ENCODE results near the gene MCM3AP. TPM values are rescaled to one million over a fixed set of nuclear protein-coding genes. Genes with fewer than 3 reads are reported as not detected.

Gene MCM3AP
- total and polyA plus RNA-seq, 9 of the 15 experiments (the other 6 are each of a cell fraction or from before 2014, with no cell fraction given): 6.5 to 179 (median 69.6) TPM

- TF ChIP-seq ZEB2 (IDR thresholded peaks at IDR 0.05) (no peak), FOXA3 (CRISPR knock-in tag; conservative IDR thresholded peaks at IDR 0.05 in 1 of 2, IDR thresholded peaks at IDR 0.05 in 1 of 2) (no peak), TRIM24 (IDR thresholded peaks at IDR 0.05) (0 out of 4 replicates have a peak, but pooled peaks of 1 of the 2 experiments have one; percentile 30), PHB2 (IDR thresholded peaks at IDR 0.05; ENCODE audit: low read depth) (no peak), NUFIP1 (IDR thresholded peaks at IDR 0.05; ENCODE audit: partially characterized antibody) (no peak), ZKSCAN3 (CRISPR knock-in tag; IDR thresholded peaks at IDR 0.05) (no peak), ELK3 (CRISPR knock-in tag; IDR thresholded peaks at IDR 0.05) (no peak), BRD4 (IDR thresholded peaks at IDR 0.05) (peak; percentile 47; the same call in 1 of the 2 replicates), BCOR (IDR thresholded peaks at IDR 0.05) (0 out of 2 replicates have a peak, but pooled peaks have one; percentile 26), NFIX (CRISPR knock-in tag; IDR thresholded peaks at IDR 0.05; ENCODE audit: low read depth) (no peak), SLC30A9 (CRISPR knock-in tag; IDR thresholded peaks at IDR 0.05) (no peak), MCM5 (IDR thresholded peaks at IDR 0.05; ENCODE audit: low read depth) (no peak), HDAC8 (tag; IDR thresholded peaks at IDR 0.05) (no peak), TAL1 (IDR thresholded peaks at IDR 0.05) (no peak), ZNF764 (CRISPR knock-in tag; IDR thresholded peaks at IDR 0.05; ENCODE audit: low read depth) (no peak), RFX7 (CRISPR knock-in tag; IDR thresholded peaks at IDR 0.05) (no peak), ZNF280A (IDR thresholded peaks at IDR 0.05; ENCODE audit: low read depth, partially characterized antibody) (no peak), NR1H2 (CRISPR knock-in tag; IDR thresholded peaks at IDR 0.05) (no peak), ZNF584 (CRISPR knock-in tag; IDR thresholded peaks at IDR 0.05; ENCODE audit: low read depth) (no peak), CTCFL (IDR thresholded peaks at IDR 0.05; ENCODE audit: borderline replicate concordance, insufficient read depth, low read depth, low read length, poor library complexity, severe bottlenecking) (peak; percentile 91), MEF2D (tag; conservative IDR thresholded peaks at IDR 0.05; ENCODE audit: low read depth) (no peak), RBM22 (IDR thresholded peaks at IDR 0.05; ENCODE audit: low read depth, low read length, poor library complexity, severe bottlenecking) (peak; percentile 30), MBD2 (IDR thresholded peaks at IDR 0.05; ENCODE audit: borderline replicate concordance, low read depth) (0 out of 2 replicates have a peak, but pooled peaks have one; percentile 14)
- TF ChIP-seq, protein P1, sequence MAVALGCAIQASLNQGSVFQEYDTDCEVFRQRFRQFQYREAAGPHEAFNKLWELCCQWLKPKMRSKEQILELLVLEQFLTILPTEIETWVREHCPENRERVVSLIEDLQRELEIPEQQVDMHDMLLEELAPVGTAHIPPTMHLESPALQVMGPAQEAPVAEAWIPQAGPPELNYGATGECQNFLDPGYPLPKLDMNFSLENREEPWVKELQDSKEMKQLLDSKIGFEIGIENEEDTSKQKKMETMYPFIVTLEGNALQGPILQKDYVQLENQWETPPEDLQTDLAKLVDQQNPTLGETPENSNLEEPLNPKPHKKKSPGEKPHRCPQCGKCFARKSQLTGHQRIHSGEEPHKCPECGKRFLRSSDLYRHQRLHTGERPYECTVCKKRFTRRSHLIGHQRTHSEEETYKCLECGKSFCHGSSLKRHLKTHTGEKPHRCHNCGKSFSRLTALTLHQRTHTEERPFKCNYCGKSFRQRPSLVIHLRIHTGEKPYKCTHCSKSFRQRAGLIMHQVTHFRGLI (CRISPR knock-in tag; IDR thresholded peaks at IDR 0.05): no peak
Observed at GRCh38 chr21:46229133-46229922, 56.1 kb downstream of the MCM3AP start (continued).

Data from K562 (cell line).